Measurements from ENCODE around the gene PIP5K1B.

GRCh38 chr9:68762570-68762969 lies 57.5 kb downstream of the PIP5K1B start:
- no peak for TF ChIP-seq CTCF (IDR thresholded peaks at IDR 0.05; ENCODE audit: low read depth, low read length, poor library complexity, severe bottlenecking)
- no peak for TF ChIP-seq EZH2phosphoT487 (IDR thresholded peaks at IDR 0.05; ENCODE audit: borderline replicate concordance, low read length)
